PC-3 (cell line): ENCODE data around the gene ACTN1. TPM values are rescaled to one million over a fixed set of nuclear protein-coding genes. Genes with fewer than 3 reads are reported as not detected.
A peak's percentile ranks its signal among the peaks of the same experiment; 100 is the strongest.

Source experiments
- ATAC-seq: fragments of 200-7000 bp; cut with Tn5 transposase; 2 replicates; pipeline ENCODE4 v1.9.1; 2020; ENCODE audit warnings: mild to moderate bottlenecking, moderate library complexity
- BruUV-seq: library from RNA; stranded (reverse); fragments of 400-500 nt; replicated peaks from 2 replicates; lab custom pipeline; 2021; lab: Mats Ljungman, UMichigan
- CTCF ChIA-PET: fragments of 300-600 bp; sonication (Branson Sonifier 250); formaldehyde crosslinking; loops from one replicate; lab custom pipeline; 2022; ENCODE audit warnings: antibody characterized with exemption; lab: Charles Lee
- POLR2A ChIA-PET: fragments of 300-600 bp; sonication (Branson Sonifier 250); formaldehyde crosslinking; loops from one replicate; lab custom pipeline; 2022; ENCODE audit warnings: antibody characterized with exemption; ENCODE audit not compliant: unreplicated experiment; lab: Charles Lee
- DNase-seq: peaks from one replicate; pipeline ENCODE4 v3.0.0-alpha.2; 2015
- H2AFZ ChIP-seq: fragments of 300-600 bp; sonication (generic); 2 replicates; pipeline ENCODE4 v1.6.0; 2016; ENCODE audit warnings: antibody characterized with exemption, low read length
- H3F3A ChIP-seq: fragments of 300-600 bp; sonication (generic); one replicate; pipeline ENCODE4 v1.6.0; 2017; ENCODE audit warnings: antibody characterized with exemption, low read length, control low read depth, mild to moderate bottlenecking; ENCODE audit not compliant: unreplicated experiment
- H3K27ac ChIP-seq: fragments of 300-600 bp; sonication (generic); 2 replicates; pipeline ENCODE4 v1.5.1; 2016; ENCODE audit warnings: mild to moderate bottlenecking, low read length
- H3K27me3 ChIP-seq: fragments of 300-600 bp; sonication (generic); 2 replicates; pipeline ENCODE4 v1.6.1; 2016; ENCODE audit warnings: low read length, mixed read lengths
- H3K36me3 ChIP-seq: fragments of 300-600 bp; sonication (generic); 2 replicates; pipeline ENCODE4 v1.6.1; 2016; ENCODE audit warnings: low read depth, mixed run types, low read length, mixed read lengths
- H3K4me1 ChIP-seq: fragments of 300-600 bp; sonication (generic); 2 replicates; pipeline ENCODE4 v1.5.1; 2016; ENCODE audit warnings: low read length; ENCODE audit not compliant: insufficient read depth
- H3K4me2 ChIP-seq: fragments of 300-600 bp; sonication (generic); 2 replicates; pipeline ENCODE4 v1.6.0; 2016; ENCODE audit warnings: low read length
- H3K4me3 ChIP-seq: fragments of 300-600 bp; sonication (generic); 2 replicates; pipeline ENCODE4 v1.5.1; 2016; ENCODE audit warnings: mild to moderate bottlenecking, low read length, mixed read lengths
- H3K79me2 ChIP-seq: fragments of 300-600 bp; sonication (generic); 2 replicates; pipeline ENCODE4 v1.6.1; 2017; ENCODE audit warnings: low read length, mixed read lengths
- H3K9ac ChIP-seq: fragments of 300-600 bp; sonication (generic); 2 replicates; pipeline ENCODE4 v1.6.0; 2016; ENCODE audit warnings: mild to moderate bottlenecking, low read length
- H3K9me2 ChIP-seq: fragments of 300-600 bp; sonication (generic); replicated peaks from 2 replicates; pipeline ENCODE4 v1.6.1; 2016; ENCODE audit warnings: mixed run types, low read length, mixed read lengths
- H3K9me3 ChIP-seq: fragments of 300-600 bp; sonication (generic); 2 replicates; pipeline ENCODE4 v1.6.1; 2016; ENCODE audit warnings: low read length, mixed read lengths
- H4K20me1 ChIP-seq: fragments of 300-600 bp; sonication (generic); 2 replicates; pipeline ENCODE4 v1.6.1; 2016; ENCODE audit warnings: low read length, mixed read lengths
- EZH2 ChIP-seq: fragments of 300-600 bp; sonication (generic); IDR thresholded peaks from one replicate; pipeline ENCODE4 v1.6.1; 2017; ENCODE audit warnings: antibody characterized with exemption, mild to moderate bottlenecking, low read length; ENCODE audit not compliant: unreplicated experiment
- EZH2phosphoT487 ChIP-seq: fragments of 300-600 bp; sonication (generic); IDR thresholded peaks from 2 replicates; pipeline ENCODE4 v1.6.1; 2018; ENCODE audit warnings: mild to moderate bottlenecking, antibody characterized with exemption, low read length, borderline replicate concordance
- intact Hi-C: fragments of 100-400 bp; cut with micrococcal nuclease; formaldehyde crosslinking; loops from 2 replicates; pipeline ENCODE4 v1.9.0; 2023
- total RNA-seq: library from RNA; depleted of rRNA; stranded (reverse); fragments of >200 nt; gene quantifications from 2 replicates; pipeline ENCODE4 v1.2.3, GENCODE V29; 2014
- TF ChIP-seq, protein P1 (sequence below): fragments of 300-600 bp; sonication (generic); conservative IDR thresholded peaks from 2 replicates; pipeline ENCODE4 v1.5.1; 2017; ENCODE audit warnings: antibody characterized with exemption, low read depth, mild to moderate bottlenecking, low read length

Gene ACTN1
- total RNA-seq, 1 experiment from 2014 or later: 303 TPM

DNA sequence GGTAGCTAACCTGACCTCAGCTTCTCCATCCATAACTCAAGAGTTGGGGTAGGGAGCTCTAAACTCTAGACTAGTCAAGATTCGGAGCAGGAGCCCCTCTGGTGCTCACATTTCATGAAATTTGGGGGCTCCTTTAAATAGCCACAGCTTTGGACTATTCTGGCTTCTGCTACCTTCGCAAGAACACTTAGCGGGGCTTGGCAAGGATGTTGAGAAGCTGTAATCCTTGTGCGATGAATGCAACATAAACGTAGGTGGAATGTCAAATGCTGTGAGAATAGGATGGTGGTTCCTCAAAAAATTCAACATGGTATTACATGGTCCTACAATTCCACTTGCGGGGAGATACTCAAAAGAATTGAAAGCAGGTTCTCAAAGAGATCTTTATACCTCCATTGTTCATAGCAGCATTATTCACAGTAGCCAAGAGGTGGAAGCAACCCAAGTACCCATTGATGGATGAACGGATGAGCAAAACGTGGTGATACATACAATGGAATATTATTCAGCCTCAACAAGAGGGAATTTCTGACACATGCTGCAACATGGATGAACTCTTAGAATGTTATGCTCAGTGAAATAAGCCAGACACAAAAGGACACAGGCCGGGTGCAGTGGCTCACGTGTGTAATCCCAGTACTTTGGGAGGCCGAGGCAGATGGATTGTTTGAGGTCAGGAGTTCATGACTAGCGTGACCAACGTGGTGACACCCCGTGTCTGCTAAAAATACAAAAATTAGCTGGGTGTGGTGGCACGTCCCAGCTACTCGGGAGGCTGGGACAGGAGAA, 73.8 kb downstream of the ACTN1 start:
- H3K9me2 ChIP-seq: no peaks in the 10 kb centered on the region
- ChIA-PET CTCF (no interaction called here), POLR2A (no interaction called here)
- H3K4me1 ChIP-seq: no peaks in the 10 kb centered on the region
- intact Hi-C loops: no loop called here
- no peak overlapping the region for H3K4me3 ChIP-seq
- ATAC-seq (no peak), DNase-seq (no peak)
- H4K20me1 ChIP-seq: peaks cover 25% of the 10 kb centered on the region
- H3K4me2 ChIP-seq: no peak overlapping the region
- no peak overlapping the region for H2AFZ ChIP-seq
- no peaks in the 10 kb centered on the region for H3F3A ChIP-seq
- no TSS peak for BruUV-seq
- TF ChIP-seq, protein P1, sequence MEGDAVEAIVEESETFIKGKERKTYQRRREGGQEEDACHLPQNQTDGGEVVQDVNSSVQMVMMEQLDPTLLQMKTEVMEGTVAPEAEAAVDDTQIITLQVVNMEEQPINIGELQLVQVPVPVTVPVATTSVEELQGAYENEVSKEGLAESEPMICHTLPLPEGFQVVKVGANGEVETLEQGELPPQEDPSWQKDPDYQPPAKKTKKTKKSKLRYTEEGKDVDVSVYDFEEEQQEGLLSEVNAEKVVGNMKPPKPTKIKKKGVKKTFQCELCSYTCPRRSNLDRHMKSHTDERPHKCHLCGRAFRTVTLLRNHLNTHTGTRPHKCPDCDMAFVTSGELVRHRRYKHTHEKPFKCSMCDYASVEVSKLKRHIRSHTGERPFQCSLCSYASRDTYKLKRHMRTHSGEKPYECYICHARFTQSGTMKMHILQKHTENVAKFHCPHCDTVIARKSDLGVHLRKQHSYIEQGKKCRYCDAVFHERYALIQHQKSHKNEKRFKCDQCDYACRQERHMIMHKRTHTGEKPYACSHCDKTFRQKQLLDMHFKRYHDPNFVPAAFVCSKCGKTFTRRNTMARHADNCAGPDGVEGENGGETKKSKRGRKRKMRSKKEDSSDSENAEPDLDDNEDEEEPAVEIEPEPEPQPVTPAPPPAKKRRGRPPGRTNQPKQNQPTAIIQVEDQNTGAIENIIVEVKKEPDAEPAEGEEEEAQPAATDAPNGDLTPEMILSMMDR: no peak
- TF ChIP-seq EZH2 (no peak), EZH2phosphoT487 (no peak)
- no peak overlapping the region for H3K9ac ChIP-seq
- no peaks in the 10 kb centered on the region for H3K9me3 ChIP-seq
- H3K79me2 ChIP-seq: peaks cover 31% of the 10 kb centered on the region
- H3K27ac ChIP-seq: no peak overlapping the region
- no peaks in the 10 kb centered on the region for H3K27me3 ChIP-seq
- peaks cover 82% of the 10 kb centered on the region for H3K36me3 ChIP-seq

DNA sequence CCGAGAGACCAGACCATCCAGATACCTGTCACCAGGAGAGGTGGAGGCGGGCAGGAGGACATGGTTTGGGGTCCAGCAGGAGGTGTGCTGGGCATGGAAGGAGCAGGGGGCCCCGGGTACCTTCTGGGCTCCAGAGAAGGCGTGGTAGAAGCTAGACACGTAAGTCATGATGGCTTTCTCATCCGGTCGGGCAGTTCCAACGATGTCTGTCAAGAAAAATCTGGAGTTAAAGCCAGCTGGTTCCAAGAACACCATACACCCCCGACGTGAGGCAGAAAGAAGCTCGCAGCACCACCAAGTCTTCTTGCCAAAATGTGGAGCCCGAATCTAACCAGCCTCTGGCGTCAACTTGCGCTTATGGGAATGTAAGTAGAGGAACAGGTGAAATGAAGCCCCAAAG, 76.7 kb downstream of the ACTN1 start:
- no peaks in the 10 kb centered on the region for H3K4me1 ChIP-seq
- ATAC-seq: no peak
- CTCF ChIA-PET: no interaction called here
- no peaks in the 10 kb centered on the region for H3K9me2 ChIP-seq
- no peaks in the 10 kb centered on the region for H3K27me3 ChIP-seq
- TF ChIP-seq EZH2phosphoT487 (no peak), EZH2 (no peak)
- TF ChIP-seq, protein P1: no peak
- H3K4me3 ChIP-seq: no peak overlapping the region
- no peak overlapping the region for H3K27ac ChIP-seq
- peaks cover 14% of the 10 kb centered on the region for H4K20me1 ChIP-seq
- no peak for DNase-seq
- no peaks in the 10 kb centered on the region for H3K9me3 ChIP-seq
- peaks cover 80% of the 10 kb centered on the region for H3K36me3 ChIP-seq
- intact Hi-C loops: no loop called here
- no TSS peak for BruUV-seq
- peaks cover 15% of the 10 kb centered on the region; the same call in 1 of the 2 replicates for H3K79me2 ChIP-seq
- H2AFZ ChIP-seq: no peak overlapping the region
- no peak overlapping the region for H3K4me2 ChIP-seq
- H3F3A ChIP-seq: no peaks in the 10 kb centered on the region
- POLR2A ChIA-PET: no interaction called here
- H3K9ac ChIP-seq: no peak overlapping the region

DNA sequence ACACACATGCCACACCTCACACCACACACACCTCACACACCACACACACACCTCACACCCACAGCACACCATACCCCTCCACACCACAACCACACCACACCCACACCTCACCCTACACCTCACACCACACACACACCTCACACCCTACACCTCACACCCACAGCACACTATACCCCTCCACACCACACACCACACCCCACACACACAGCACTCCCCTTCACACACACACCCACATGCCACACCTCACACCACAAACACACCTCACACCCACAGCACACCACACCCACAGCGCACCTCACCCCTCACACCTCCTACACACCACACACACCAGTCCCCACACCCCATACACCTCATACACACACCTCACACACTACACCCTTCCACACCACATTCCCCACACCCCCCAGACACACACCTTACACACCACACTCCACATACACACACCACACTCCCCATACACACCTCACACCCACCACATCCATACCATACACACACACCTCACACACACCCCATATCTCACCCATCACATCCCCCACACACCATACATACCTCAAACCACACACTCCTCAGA, 80.0 kb downstream of the ACTN1 start:
- CTCF ChIA-PET: no interaction called here
- H4K20me1 ChIP-seq: peaks cover 5% of the 10 kb centered on the region; the same call in 1 of the 2 replicates
- no TSS peak for BruUV-seq
- H3K9me2 ChIP-seq: no peaks in the 10 kb centered on the region
- no peaks in the 10 kb centered on the region for H3K27me3 ChIP-seq
- H3K4me1 ChIP-seq: no peaks in the 10 kb centered on the region
- DNase-seq (no peak), ATAC-seq (peak; percentile 14)
- 0 out of 2 replicates have a peak, but pooled peaks cover 4% of the 10 kb centered on the region for H3K79me2 ChIP-seq
- no peak overlapping the region for H3K9ac ChIP-seq
- H3K4me2 ChIP-seq: no peak overlapping the region
- no peak overlapping the region for H3K4me3 ChIP-seq
- POLR2A ChIA-PET: no interaction called here
- no peaks in the 10 kb centered on the region for H3F3A ChIP-seq
- no peak overlapping the region for H2AFZ ChIP-seq
- TF ChIP-seq, protein P1: no peak
- TF ChIP-seq EZH2: no peak
- TF ChIP-seq EZH2phosphoT487: no peak
- H3K27ac ChIP-seq: no peak overlapping the region
- intact Hi-C loops: no loop called here
- no peaks in the 10 kb centered on the region for H3K9me3 ChIP-seq
- H3K36me3 ChIP-seq: peaks cover 85% of the 10 kb centered on the region
